SK-N-MC (cell line): ENCODE results near the gene DHX16.

Source experiments
- EZH2 ChIP-seq: fragments of 200-600 bp; sonication (generic); IDR thresholded peaks from one replicate; pipeline ENCODE4 v1.6.1; 2017; ENCODE audit warnings: antibody characterized with exemption
- FOXP2 ChIP-seq: optimal IDR thresholded peaks from 2 replicates; pipeline ENCODE3; 2011; ENCODE audit warnings: mild to moderate bottlenecking, moderate library complexity; ENCODE audit not compliant: insufficient read depth; ENCODE audit errors: extremely low read length, control extremely low read depth
- POLR2AphosphoS5 ChIP-seq: IDR thresholded peaks from 2 replicates; pipeline ENCODE4 v1.6.1; 2012; ENCODE audit warnings: mild to moderate bottlenecking, low read depth, low read length, borderline replicate concordance

- TF ChIP-seq POLR2AphosphoS5, result no peak
- TF ChIP-seq EZH2, result no peak
- TF ChIP-seq FOXP2, result no peak
Measured at GRCh38 chr6:30685157-30686008, 12.6 kb upstream of the DHX16 start.
